HL-60 (cell line): Measurements from ENCODE around the gene GNPAT.

Experiments
- CTCF ChIP-seq: IDR thresholded peaks from one replicate; pipeline ENCODE4 v1.5.1; 2011; ENCODE audit warnings: low read length, control low read depth, inconsistent platforms; ENCODE audit not compliant: insufficient read depth
- POLR2AphosphoS5 ChIP-seq: IDR thresholded peaks from 2 replicates; pipeline ENCODE4 v1.6.1; 2012; ENCODE audit warnings: low read depth
- REST ChIP-seq: IDR thresholded peaks from 2 replicates; pipeline ENCODE4 v1.6.1; 2012; ENCODE audit warnings: low read depth; ENCODE audit not compliant: insufficient replicate concordance
- SPI1 ChIP-seq: IDR thresholded peaks from 2 replicates; pipeline ENCODE4 v1.6.1; 2012; ENCODE audit warnings: low read depth, mild to moderate bottlenecking, borderline replicate concordance

DNA sequence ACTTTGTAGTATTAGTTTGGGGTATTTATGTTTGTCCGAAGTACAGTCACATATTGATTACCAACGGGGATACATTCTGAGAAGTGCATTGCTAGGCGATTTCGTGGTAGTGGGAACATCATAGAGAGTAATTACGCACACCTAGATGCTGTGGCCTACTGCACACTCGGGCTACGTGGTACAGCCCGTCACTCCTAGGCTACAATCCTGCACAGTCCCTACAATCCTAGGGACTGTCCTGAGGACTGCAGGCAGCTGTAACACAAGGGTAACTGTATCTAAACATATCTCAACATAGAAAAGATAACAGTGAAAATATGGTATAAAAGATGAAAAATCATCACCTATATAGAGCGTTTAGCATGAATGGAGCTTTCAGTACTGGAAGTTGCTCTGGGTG lies 78.1 kb downstream of the GNPAT start:
- TF ChIP-seq CTCF (no peak), POLR2AphosphoS5 (no peak), SPI1 (no peak), REST (no peak)
